GM12891 (cell line): ENCODE measurements around the gene GYG1.

Experiments used
- POLR2A ChIP-seq: IDR thresholded peaks from 2 replicates; pipeline ENCODE4 v1.6.1; 2011; ENCODE audit warnings: low read depth, low read length, control low read depth
- POLR2AphosphoS5 ChIP-seq: IDR thresholded peaks from 2 replicates; pipeline ENCODE4 v1.6.1; 2011; ENCODE audit warnings: low read depth, low read length, control low read depth
- TAF1 ChIP-seq: IDR thresholded peaks from 2 replicates; pipeline ENCODE4 v1.6.1; 2011; ENCODE audit warnings: low read depth, low read length, control low read depth

- TF ChIP-seq POLR2AphosphoS5, result no peak
- no peak for TF ChIP-seq TAF1
- TF ChIP-seq POLR2A, result no peak
Measured at GRCh38 chr3:148974726-148975125, 16.6 kb upstream of the GYG1 start.
